ENCODE results near the gene COG5.

GRCh38 chr7:107154826-107155225, 408.9 kb downstream of the COG5 start:
- TF ChIP-seq CTCF (IDR thresholded peaks at IDR 0.05; ENCODE audit: poor library complexity) (no peak), EZH2phosphoT487 (IDR thresholded peaks at IDR 0.05; ENCODE audit: low read depth, severe bottlenecking, unreplicated experiment) (no peak)
